Vein endothelial cell (primary cell): ENCODE results near the gene AP4B1. TPM values are rescaled to one million over a fixed set of nuclear protein-coding genes. Genes with fewer than 3 reads are reported as not detected.

Source experiments
- total RNA-seq: library from RNA; depleted of rRNA; stranded (reverse); fragments of >200 nt; gene quantifications from 2 replicates; pipeline ENCODE4 v1.2.3, GENCODE V29; 2012

Gene AP4B1
- total RNA-seq, result 20.6 and 24.8 TPM in 2 replicates

GRCh38 chr1:113904674-113905434, at the start of gene AP4B1, which contains the start of gene DCLRE1B:
AP4B1 (minus strand) TSS chr1:113904799; CDS start chr1:113904717, 82 bp downstream.
DCLRE1B (plus strand) TSS chr1:113905326; CDS start chr1:113905587, 261 bp downstream.

GRCh38 chr1:113928941-113929749, 24.5 kb upstream of the AP4B1 start, which contains the start of gene HIPK1:
HIPK1 (plus strand) TSS chr1:113929324.

GRCh38 chr1:113887402-113888175, 17.0 kb downstream of the AP4B1 start, which contains the start of gene BCL2L15:
BCL2L15 (minus strand) TSS chr1:113887581; CDS start chr1:113887375, 206 bp downstream.

GRCh38 chr1:113871597-113872113, 32.9 kb downstream of the AP4B1 start, which contains the start of gene PTPN22:
PTPN22 (minus strand) TSS chr1:113871712.

Other genes with a start within 250 kb of the AP4B1 start
- gene PHTF1, start 145.3 kb downstream of the AP4B1 start, total RNA-seq, result 44.7 and 54.6 TPM in 2 replicates
- gene RSBN1, start 92.3 kb downstream of the AP4B1 start, total RNA-seq, result 15.6 and 19.3 TPM in 2 replicates
- gene PTPN22, start 33.1 kb downstream of the AP4B1 start, total RNA-seq, result under 0.01 and 0.67 TPM in 2 replicates
- gene BCL2L15, start 17.2 kb downstream of the AP4B1 start, total RNA-seq, result 0.19 and 0.33 TPM in 2 replicates
- 6.5 and 9.2 TPM in 2 replicates for gene DCLRE1B, start 527 bp upstream of the AP4B1 start, total RNA-seq
- gene HIPK1, start 24.5 kb upstream of the AP4B1 start, total RNA-seq, result 36.3 and 39.0 TPM in 2 replicates
- 3.7 and 4.6 TPM in 2 replicates for gene OLFML3, start 74.7 kb upstream of the AP4B1 start, total RNA-seq
- not detected in 2 replicates for gene SYT6, start 249.1 kb upstream of the AP4B1 start, total RNA-seq